HG02970 (cell line): ENCODE data around the gene ASB2.

Experiments
- ATAC-seq: cut with Tn5 transposase; IDR thresholded peaks from one replicate; pipeline ENCODE4 v1.9.1; 2021; ENCODE audit warnings: mild to moderate bottlenecking, moderate library complexity, moderate number of reproducible peaks; ENCODE audit not compliant: unreplicated experiment, low FRiP score

Gene ASB2

GRCh38 chr14:94001501-94002396, 25.4 kb upstream of the ASB2 start:
- ATAC-seq, result no peak

GRCh38 chr14:94001016-94001415, 24.6 kb upstream of the ASB2 start:
- no peak for ATAC-seq

GRCh38 chr14:94000267-94000666, 23.9 kb upstream of the ASB2 start:
- no peak for ATAC-seq

- no peak for ATAC-seq
These were observed 23.2 kb upstream of the ASB2 start for GRCh38 chr14:93999573-93999972.

GRCh38 chr14:93998871-93999403, 22.6 kb upstream of the ASB2 start:
- no peak for ATAC-seq

- no peak for ATAC-seq
These were observed 21.8 kb upstream of the ASB2 start for GRCh38 chr14:93997916-93998870.

- no peak for ATAC-seq
These were observed 20.7 kb upstream of the ASB2 start, which contains the start of gene CCDC197 for GRCh38 chr14:93997082-93997481. TSS of gene CCDC197 (plus strand) at chr14:93997301. CDS start at chr14:93998132, 831 bp downstream.

- ATAC-seq, result no peak
These were observed 19.8 kb upstream of the ASB2 start for GRCh38 chr14:93996130-93996695.

GRCh38 chr14:93994919-93995682, 18.7 kb upstream of the ASB2 start:
- ATAC-seq, result no peak

- ATAC-seq, result no peak
These were observed 17.0 kb upstream of the ASB2 start for GRCh38 chr14:93993382-93993781.

- no peak for ATAC-seq
These were observed 15.3 kb upstream of the ASB2 start for GRCh38 chr14:93991649-93992048.

- no peak for ATAC-seq
These were observed 14.8 kb upstream of the ASB2 start for GRCh38 chr14:93991212-93991611.

GRCh38 chr14:93989939-93990338, 13.6 kb upstream of the ASB2 start:
- ATAC-seq, result no peak

- no peak for ATAC-seq
These were observed 11.6 kb upstream of the ASB2 start for GRCh38 chr14:93987815-93988476.

GRCh38 chr14:93987376-93987775, 11.0 kb upstream of the ASB2 start:
- no peak for ATAC-seq

GRCh38 chr14:93986955-93987354, 10.6 kb upstream of the ASB2 start:
- no peak for ATAC-seq

- ATAC-seq, result no peak
These were observed 8.6 kb upstream of the ASB2 start for GRCh38 chr14:93984987-93985410.

- ATAC-seq, result no peak
These were observed 7.7 kb upstream of the ASB2 start for GRCh38 chr14:93984070-93984469.
